Hematopoietic multipotent progenitor cell treated with erythropoietin and hydrocortisone succinate and interleukin-3 and kit ligand, for 15 days (in vitro differentiated cells): ENCODE data around the gene PBX3.
"Not testable (repeated sequence)": the region's sequence is repeated elsewhere in the genome, so short reads cannot be mapped to it uniquely, and the experiment has no call there.

Experiments used
- DNase-seq: peaks from one replicate; pipeline ENCODE4 v3.0.0-alpha.2; 2015; ENCODE audit warnings: low spot score

PBX3 gene

GRCh38 chr9:125778538-125779219 is 31.5 kb downstream of the PBX3 start:
- DNase-seq, result not testable (repeated sequence)

DNA sequence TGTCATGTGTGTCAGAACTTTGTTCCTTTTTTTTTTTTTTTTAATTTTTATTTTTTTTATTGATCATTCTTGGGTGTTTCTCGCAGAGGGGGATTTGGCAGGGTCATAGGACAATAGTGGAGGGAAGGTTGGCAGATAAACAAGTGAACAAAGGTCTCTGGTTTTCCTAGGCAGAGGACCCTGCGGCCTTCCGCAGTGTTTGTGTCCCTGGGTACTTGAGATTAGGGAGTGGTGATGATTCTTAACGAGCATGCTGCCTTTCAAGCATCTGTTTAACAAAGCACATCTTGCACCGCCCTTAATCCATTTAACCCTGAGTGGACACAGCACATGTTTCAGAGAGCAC is 32.0 kb downstream of the PBX3 start:
- not testable (repeated sequence) for DNase-seq

- no peak for DNase-seq
These were observed 35.5 kb downstream of the PBX3 start for GRCh38 chr9:125782718-125783117.

GRCh38 chr9:125784286-125785049 is 37.3 kb downstream of the PBX3 start:
- DNase-seq, result no peak

GRCh38 chr9:125785248-125785751 is 38.1 kb downstream of the PBX3 start:
- DNase-seq, result no peak

- DNase-seq, result no peak
These were observed 40.5 kb downstream of the PBX3 start for GRCh38 chr9:125787715-125788114.

DNA sequence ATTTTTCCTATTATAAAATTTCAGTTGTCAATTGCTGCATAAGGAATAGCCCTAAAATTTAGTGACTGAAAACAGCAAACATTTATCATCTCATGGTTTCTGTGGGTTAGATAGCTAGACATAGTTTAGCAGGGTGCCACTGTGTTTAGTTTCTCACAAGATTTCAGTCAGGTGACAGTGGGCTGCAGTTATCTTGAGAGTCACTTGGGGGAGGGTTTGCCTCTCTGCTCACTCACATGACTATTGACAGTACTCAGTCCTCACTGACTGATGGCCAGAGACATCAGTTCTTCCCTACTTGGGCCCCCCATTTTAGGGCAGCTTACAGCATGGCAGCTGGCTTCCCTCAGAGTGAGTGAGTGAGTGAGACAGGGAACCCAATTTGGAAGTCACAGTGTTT is 42.0 kb downstream of the PBX3 start:
- DNase-seq, result no peak

DNA sequence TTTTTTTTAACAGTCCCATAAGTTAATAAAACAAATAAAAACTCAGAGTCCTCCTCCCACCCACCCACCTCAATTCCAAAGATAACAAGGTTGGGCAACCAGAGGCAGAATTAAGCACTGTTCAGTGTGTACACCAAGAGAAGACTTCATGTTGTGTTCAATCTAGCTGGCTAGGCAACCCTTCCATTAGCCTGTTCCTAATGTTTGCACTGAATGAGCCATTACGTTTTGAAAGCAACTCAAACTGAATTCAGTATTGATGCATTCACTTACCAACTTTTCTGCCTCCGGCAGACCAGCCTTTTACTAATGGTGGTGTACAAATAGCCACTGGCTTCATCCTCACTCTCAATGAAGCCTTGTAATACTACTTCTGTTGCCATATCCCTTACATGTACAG is 47.5 kb downstream of the PBX3 start:
- DNase-seq, result no peak

- DNase-seq, result no peak
These were observed 48.9 kb downstream of the PBX3 start for GRCh38 chr9:125795970-125796596.

GRCh38 chr9:125797930-125798329 is 50.8 kb downstream of the PBX3 start:
- no peak for DNase-seq

GRCh38 chr9:125803526-125803925 is 56.4 kb downstream of the PBX3 start:
- DNase-seq, result no peak

GRCh38 chr9:125805057-125805456 is 57.9 kb downstream of the PBX3 start:
- DNase-seq, result no peak

DNA sequence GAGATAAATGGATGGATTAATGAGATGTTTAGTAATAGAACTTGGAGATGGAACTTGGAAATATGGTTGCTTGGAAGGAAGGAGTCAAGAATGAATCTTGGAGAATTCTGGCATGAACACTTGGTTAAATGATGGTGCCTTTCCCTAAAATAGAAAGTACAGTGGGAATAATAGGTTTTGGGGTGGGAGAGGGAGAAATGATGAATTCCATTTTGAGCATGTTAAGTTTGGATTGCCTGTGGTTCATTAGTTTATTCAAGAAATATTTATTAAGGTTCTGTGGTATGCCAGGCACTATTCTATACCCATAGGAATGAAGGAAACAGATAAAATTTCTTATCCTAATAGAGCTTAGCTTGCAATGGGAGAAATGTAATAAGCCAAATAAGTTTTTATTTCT is 58.4 kb downstream of the PBX3 start:
- DNase-seq, result no peak

DNA sequence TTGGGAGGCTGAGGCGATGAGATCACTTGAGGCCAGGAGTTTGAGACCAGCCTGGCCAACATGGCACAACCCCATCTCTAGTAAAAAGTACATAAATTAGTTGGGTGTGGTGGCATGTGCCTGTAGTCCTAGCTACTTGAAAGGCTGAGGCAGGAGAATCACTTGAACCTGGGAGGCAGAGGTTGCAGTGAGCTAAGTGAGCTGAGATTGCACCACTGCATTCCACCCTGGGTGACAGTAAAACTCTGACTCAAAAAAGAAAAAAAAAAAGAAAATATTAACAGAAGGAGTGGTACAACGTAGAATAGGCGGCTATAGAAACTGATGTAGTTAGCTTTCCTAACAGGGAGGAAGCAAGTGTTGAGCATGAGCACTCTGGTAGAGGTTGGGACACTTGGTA is 59.9 kb downstream of the PBX3 start:
- no peak for DNase-seq

GRCh38 chr9:125810161-125810560 is 63.0 kb downstream of the PBX3 start:
- DNase-seq, result no peak

- DNase-seq, result no peak
These were observed 63.8 kb downstream of the PBX3 start for GRCh38 chr9:125811002-125811401.

GRCh38 chr9:125812403-125812802 is 65.2 kb downstream of the PBX3 start:
- no peak for DNase-seq

- no peak for DNase-seq
These were observed 68.4 kb downstream of the PBX3 start for GRCh38 chr9:125815568-125815967.

- DNase-seq, result no peak
These were observed 69.1 kb downstream of the PBX3 start for GRCh38 chr9:125816321-125816720.

DNA sequence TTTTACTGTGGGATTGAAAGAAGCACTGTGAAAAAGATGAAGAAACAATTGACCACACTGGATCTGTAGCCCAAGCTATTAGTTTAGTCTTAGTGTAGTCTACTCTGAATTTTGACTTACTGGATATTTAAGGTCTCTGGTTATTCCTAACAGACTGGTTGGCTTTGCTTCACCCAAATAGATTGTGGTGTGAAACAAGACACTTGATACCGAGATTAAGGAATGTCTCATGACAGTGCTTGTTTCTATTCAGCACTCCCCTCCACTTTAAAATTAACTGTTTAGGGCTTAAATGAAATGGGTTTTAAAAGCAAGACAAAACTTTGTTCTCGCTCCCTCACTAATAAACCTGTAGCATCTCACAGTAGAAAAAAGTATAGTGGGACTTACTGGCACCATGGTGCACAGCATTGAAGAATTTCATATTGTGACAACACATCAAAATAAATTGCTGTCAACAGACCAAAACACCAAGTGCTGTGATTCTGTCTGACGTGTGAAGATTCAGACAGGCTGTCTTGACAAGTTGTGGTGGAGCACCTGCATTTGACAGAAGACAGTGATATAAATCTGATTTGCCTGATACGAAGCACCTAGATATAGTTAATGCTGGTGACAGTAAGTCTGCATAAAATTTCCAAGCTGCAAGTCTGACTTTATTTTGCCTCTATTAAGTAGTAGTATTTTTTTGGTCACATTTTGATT is 73.1 kb downstream of the PBX3 start:
- DNase-seq, result no peak

DNA sequence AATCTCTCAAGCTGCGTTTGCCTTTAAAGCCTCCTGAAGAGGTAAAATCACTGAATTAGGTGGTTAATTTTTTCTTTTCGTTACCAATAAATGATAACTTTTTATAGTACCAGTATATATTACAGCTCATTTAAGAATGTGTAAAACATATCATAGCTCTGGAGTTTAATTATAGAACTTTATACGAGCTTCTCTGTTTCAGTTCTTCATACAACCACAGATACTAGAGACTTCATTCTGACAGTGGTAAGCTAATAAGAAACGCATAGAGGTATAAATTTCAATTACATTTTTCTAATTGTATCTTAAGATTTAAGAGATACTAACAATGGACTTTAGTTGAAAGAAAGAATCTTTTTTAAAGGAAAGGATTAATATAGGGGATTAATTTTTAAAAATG is 73.9 kb downstream of the PBX3 start:
- DNase-seq, result no peak

- DNase-seq, result no peak
These were observed 75.0 kb downstream of the PBX3 start for GRCh38 chr9:125822160-125822559.

DNA sequence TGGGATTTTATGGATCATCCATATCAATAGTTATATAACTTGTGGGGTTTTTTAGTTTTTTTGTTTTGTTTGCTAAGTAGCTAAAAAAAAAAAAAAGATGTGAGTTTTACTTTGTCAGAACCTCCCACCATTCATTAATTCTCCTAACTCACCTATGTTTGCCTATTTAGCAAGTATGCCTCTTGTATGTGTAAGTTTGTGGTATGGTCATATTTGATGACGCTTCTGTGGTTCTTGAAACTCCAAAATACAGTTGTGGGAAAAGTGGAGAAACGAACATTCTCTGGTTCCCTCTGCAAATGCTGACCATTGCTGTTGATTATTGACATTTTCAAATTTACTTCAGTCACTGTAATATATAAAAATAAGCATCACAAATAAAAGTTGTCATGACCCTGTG is 75.7 kb downstream of the PBX3 start:
- DNase-seq, result peak; percentile 11
